HCT116 (cell line): ENCODE results near the gene POLE3. TPM values are rescaled to one million over a fixed set of nuclear protein-coding genes. Genes with fewer than 3 reads are reported as not detected.

Experiments used
- ATAC-seq: fragments of 200-7000 bp; cut with Tn5 transposase; 2 replicates; pipeline ENCODE4 v1.9.1; 2020; ENCODE audit warnings: mild to moderate bottlenecking, moderate library complexity
- BruUV-seq: library from RNA; stranded (reverse); fragments of 400-500 nt; replicated peaks from 2 replicates; lab custom pipeline; 2021; lab: Mats Ljungman, UMichigan
- CTCF ChIA-PET: fragments of 300-600 bp; sonication (Branson Sonifier 250); formaldehyde crosslinking; loops from one replicate; lab custom pipeline; 2021; ENCODE audit warnings: antibody characterized with exemption; lab: Charles Lee
- POLR2A ChIA-PET: fragments of 300-600, 350-600 bp; sonication (Branson Sonifier 250); formaldehyde crosslinking; loops from one replicate; lab custom pipeline; 2021; ENCODE audit warnings: antibody characterized with exemption; lab: Charles Lee
- RAD21 ChIA-PET, 2 experiments: fragments of 300-600 bp; sonication (Branson Sonifier 250); formaldehyde crosslinking; loops; one replicate each; lab custom pipeline; 2023; ENCODE audit warnings: low total read pairs in 2 of 2; ENCODE audit not compliant: uncharacterized antibody in 2 of 2, unreplicated experiment in 2 of 2, low non-redundant PET in 1 of 2; lab: Charles Lee
- DNase-seq: peaks from one replicate; pipeline ENCODE4 v3.0.0-alpha.2; 2010; ENCODE audit warnings: low read depth, low spot score
- H2AFZ ChIP-seq: fragments of 200-600 bp; shearing (Covaris generic), sonication (generic); 2 replicates; pipeline ENCODE4 v1.6.1; 2017; ENCODE audit warnings: low read depth, mixed run types, mixed read lengths, antibody characterized with exemption, low read length; ENCODE audit not compliant: poor library complexity, severe bottlenecking
- H3K27ac ChIP-seq: 2 replicates; pipeline ENCODE4 v1.5.1; 2012; ENCODE audit warnings: low read depth, low read length
- H3K27me3 ChIP-seq: fragments of 200-600 bp; sonication (generic); 2 replicates; pipeline ENCODE4 v1.6.1; 2016; ENCODE audit warnings: mixed run types, low read length, mixed read lengths; ENCODE audit not compliant: insufficient read depth
- H3K36me3 ChIP-seq, 2 experiments: fragments of 200-500 bp in 1 of 2; fragments of 200-600 bp in 1 of 2; sonication (Bioruptor generic) in 1 of 2; sonication (generic) in 1 of 2; 2 replicates each; pipeline versions ENCODE4 v1.5.1 to v1.6.1; 2014 to 2016; ENCODE audit warnings: low read length in 2 of 2, inconsistent platforms in 1 of 2, mixed read lengths in 1 of 2, mixed run types in 1 of 2; ENCODE audit not compliant: insufficient read depth in 2 of 2, control insufficient read depth in 1 of 2
- H3K4me1 ChIP-seq, 2 experiments: fragments of 200-600 bp in 1 of 2; sonication (generic) in 1 of 2; 2 replicates each; pipeline versions ENCODE4 v1.5.1 to v1.6.1; 2012 to 2017; ENCODE audit warnings: low read length in 2 of 2, inconsistent platforms in 1 of 2, mild to moderate bottlenecking in 1 of 2, mixed read lengths in 1 of 2, mixed run types in 1 of 2, moderate library complexity in 1 of 2; ENCODE audit not compliant: insufficient read depth in 2 of 2, control insufficient read depth in 1 of 2
- H3K4me2 ChIP-seq: fragments of 200-600 bp; sonication (generic); 2 replicates; pipeline ENCODE4 v1.6.1; 2017; ENCODE audit warnings: mixed run types, low read length, mixed read lengths
- H3K4me3 ChIP-seq, 2 experiments: fragments of 200-600 bp in 1 of 2; sonication (generic) in 1 of 2; replicated peaks in 1 of 2; 2 replicates each; pipeline ENCODE4 v1.5.1; 2011 to 2016; ENCODE audit warnings: low read length in 2 of 2, control low read depth in 1 of 2, low read depth in 1 of 2, mild to moderate bottlenecking in 1 of 2, mixed read lengths in 1 of 2, mixed run types in 1 of 2
- H3K79me2 ChIP-seq: fragments of 200-600 bp; sonication (generic); 2 replicates; pipeline ENCODE4 v1.6.1; 2017; ENCODE audit warnings: mild to moderate bottlenecking, mixed run types, low read length, moderate library complexity, mixed read lengths; ENCODE audit not compliant: insufficient read depth
- H3K9ac ChIP-seq: fragments of 200-600 bp; sonication (generic); 2 replicates; pipeline ENCODE4 v1.6.1; 2016; ENCODE audit warnings: low read length, mixed read lengths
- H3K9me2 ChIP-seq: fragments of 200-600 bp; sonication (generic), shearing (Covaris generic); 2 replicates; pipeline ENCODE4 v1.6.1; 2017; ENCODE audit warnings: mixed run types, mild to moderate bottlenecking, moderate library complexity; ENCODE audit not compliant: insufficient read depth
- H3K9me3 ChIP-seq, 2 experiments: fragments of 200-500 bp in 1 of 2; fragments of 200-600 bp in 1 of 2; sonication (Bioruptor generic) in 1 of 2; sonication (generic) in 1 of 2; 2 replicates each; pipeline ENCODE4 v1.6.1; 2014 to 2017; ENCODE audit warnings: low read length in 2 of 2, mixed read lengths in 2 of 2, inconsistent platforms in 1 of 2, low read depth in 1 of 2, mild to moderate bottlenecking in 1 of 2, mixed run types in 1 of 2, moderate library complexity in 1 of 2; ENCODE audit not compliant: control insufficient read depth in 1 of 2, insufficient read depth in 1 of 2
- H4K20me1 ChIP-seq: fragments of 200-600 bp; sonication (generic), shearing (Covaris generic); 2 replicates; pipeline ENCODE4 v1.6.1; 2017; ENCODE audit warnings: mixed run types, mild to moderate bottlenecking, moderate library complexity; ENCODE audit not compliant: insufficient read depth
- CEBPB ChIP-seq: IDR thresholded peaks from 2 replicates; pipeline ENCODE4 v1.6.1; 2012; ENCODE audit warnings: low read depth
- FOSL1 ChIP-seq: IDR thresholded peaks from 2 replicates; pipeline ENCODE4 v1.6.1; 2012; ENCODE audit warnings: low read depth
- JUND ChIP-seq: IDR thresholded peaks from 2 replicates; pipeline ENCODE4 v1.6.1; 2012
- POLR2AphosphoS5 ChIP-seq: IDR thresholded peaks from 2 replicates; pipeline ENCODE4 v1.6.1; 2011; ENCODE audit warnings: mild to moderate bottlenecking, low read depth, low read length, moderate library complexity
- RAD21 ChIP-seq: IDR thresholded peaks from 2 replicates; pipeline ENCODE4 v1.6.1; 2012; ENCODE audit warnings: low read depth, mild to moderate bottlenecking
- SRF ChIP-seq: IDR thresholded peaks from 2 replicates; pipeline ENCODE4 v1.6.1; 2012; ENCODE audit warnings: low read depth
- intact Hi-C: fragments of 100-400 bp; cut with micrococcal nuclease; formaldehyde crosslinking; loops from 2 replicates; pipeline ENCODE4 v1.10.0; 2022
- total RNA-seq: library from RNA; stranded (reverse); gene quantifications from one replicate; pipeline ENCODE4 v1.2.1, GENCODE V29; 2021; ENCODE audit not compliant: unreplicated experiment
- TF ChIP-seq, protein P1 (sequence below), 3 experiments: fragments of 200-600 bp in 1 of 3; sonication (generic) in 1 of 3; IDR thresholded peaks in 2 of 3; conservative IDR thresholded peaks in 1 of 3; 2 replicates each; pipeline ENCODE4 v1.5.1; 2012 to 2017; ENCODE audit warnings: low read depth in 2 of 3, low read length in 2 of 3, antibody characterized with exemption in 1 of 3, borderline replicate concordance in 1 of 3, control low read depth in 1 of 3, mild to moderate bottlenecking in 1 of 3, mixed read lengths in 1 of 3, mixed run types in 1 of 3, moderate library complexity in 1 of 3; ENCODE audit not compliant: insufficient read depth in 1 of 3
- TF ChIP-seq, protein P2 (sequence below): IDR thresholded peaks from 2 replicates; pipeline ENCODE4 v1.6.1; 2012

POLE3 gene
- total RNA-seq, 1 experiment from 2014 or later: 65.1 TPM

DNA sequence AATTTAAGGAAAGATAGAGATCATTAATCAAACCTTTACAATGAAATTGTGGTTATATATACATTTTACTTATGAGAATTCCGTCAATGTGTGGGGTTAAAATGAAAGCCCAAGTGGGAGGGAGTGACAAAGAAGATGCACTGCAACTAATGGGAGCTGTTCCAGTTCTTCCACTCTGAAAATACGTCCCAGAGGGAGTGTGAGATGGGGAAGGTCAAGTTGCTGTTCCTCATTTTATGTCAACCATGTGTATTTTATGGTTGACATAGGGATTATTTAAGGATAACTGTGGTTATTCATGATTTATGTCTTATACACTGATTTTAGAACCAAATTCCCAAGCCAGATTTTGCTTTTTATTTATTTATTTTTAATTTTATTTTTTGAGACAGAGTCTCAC lies 38.9 kb upstream of the POLE3 start:
- H3K9ac ChIP-seq: no peak overlapping the region

DNA sequence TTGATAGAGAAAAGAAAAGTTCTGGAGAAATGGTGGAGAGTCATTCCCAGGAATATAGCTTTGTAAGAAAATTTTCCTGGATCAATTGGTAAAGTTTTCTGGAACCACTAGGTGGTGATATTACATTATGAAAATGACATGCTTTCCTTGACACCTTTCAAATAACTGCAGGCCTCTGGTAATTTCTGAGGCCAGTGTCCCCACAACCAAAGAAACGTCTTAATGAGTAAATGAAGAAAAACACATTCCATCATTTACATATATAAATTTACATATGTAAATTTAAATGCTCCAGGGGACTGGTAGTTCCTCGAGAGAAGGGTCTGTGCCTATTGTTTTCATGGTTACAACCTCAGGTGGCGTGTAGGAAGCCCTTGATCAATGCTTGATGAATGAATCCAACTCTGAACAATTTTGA lies 35.9 kb upstream of the POLE3 start:
- intact Hi-C loops: loop anchor here (2.0 kb wide), 2 partner anchors 144 to 212 kb away; no protein-coding TSS in a partner anchor
- TF ChIP-seq POLR2AphosphoS5 (no peak), RAD21 (peak; percentile 90)
- TF ChIP-seq, protein P1, sequence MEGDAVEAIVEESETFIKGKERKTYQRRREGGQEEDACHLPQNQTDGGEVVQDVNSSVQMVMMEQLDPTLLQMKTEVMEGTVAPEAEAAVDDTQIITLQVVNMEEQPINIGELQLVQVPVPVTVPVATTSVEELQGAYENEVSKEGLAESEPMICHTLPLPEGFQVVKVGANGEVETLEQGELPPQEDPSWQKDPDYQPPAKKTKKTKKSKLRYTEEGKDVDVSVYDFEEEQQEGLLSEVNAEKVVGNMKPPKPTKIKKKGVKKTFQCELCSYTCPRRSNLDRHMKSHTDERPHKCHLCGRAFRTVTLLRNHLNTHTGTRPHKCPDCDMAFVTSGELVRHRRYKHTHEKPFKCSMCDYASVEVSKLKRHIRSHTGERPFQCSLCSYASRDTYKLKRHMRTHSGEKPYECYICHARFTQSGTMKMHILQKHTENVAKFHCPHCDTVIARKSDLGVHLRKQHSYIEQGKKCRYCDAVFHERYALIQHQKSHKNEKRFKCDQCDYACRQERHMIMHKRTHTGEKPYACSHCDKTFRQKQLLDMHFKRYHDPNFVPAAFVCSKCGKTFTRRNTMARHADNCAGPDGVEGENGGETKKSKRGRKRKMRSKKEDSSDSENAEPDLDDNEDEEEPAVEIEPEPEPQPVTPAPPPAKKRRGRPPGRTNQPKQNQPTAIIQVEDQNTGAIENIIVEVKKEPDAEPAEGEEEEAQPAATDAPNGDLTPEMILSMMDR (IDR thresholded peaks at IDR 0.05 in 2 of 3, conservative IDR thresholded peaks at IDR 0.05 in 1 of 3; ENCODE audit: borderline replicate concordance in 1 of 3, insufficient read depth in 1 of 3, low read depth in 2 of 3, low read length in 2 of 3): peak; percentile 43 to 86 (median 67)
- ATAC-seq: peak; percentile 76
- Histone ChIP-seq H3K79me2 (no peaks in the 10 kb centered on the region), H4K20me1 (no peaks in the 10 kb centered on the region), H3K27me3 (no peaks in the 10 kb centered on the region), H3K36me3 (no peaks in the 10 kb centered on the region), H3K4me3 (no peak overlapping the region), H3K9me3 (no peaks in the 10 kb centered on the region), H3K9ac (no peak overlapping the region), H3K9me2 (no peaks in the 10 kb centered on the region), H3K4me2 (no peak overlapping the region), H3K4me1 (no peaks in the 10 kb centered on the region), H3K27ac (no peak overlapping the region), H2AFZ (no peak overlapping the region)
- RAD21 ChIA-PET: interaction anchor here (0.8 to 2.2 kb wide), 8 partner anchors 9 to 212 kb away, joined by 3 to 24 read pairs (median 8); no protein-coding TSS in a partner anchor
- DNase-seq: peak; percentile 31
- POLR2A ChIA-PET: no interaction called here
- BruUV-seq: no TSS peak
- CTCF ChIA-PET: interaction anchor here (0.6 to 4.4 kb wide), 16 partner anchors 9 to 225 kb away, joined by 3 to 159 read pairs (median 4); partner anchors contain the start of genes CDC26, FKBP15, PRPF4 and RGS3

More for the DNA sequence above, 38.9 kb upstream of the POLE3 start:
- Histone ChIP-seq H3K4me2 (no peak overlapping the region), H4K20me1 (no peaks in the 10 kb centered on the region), H3K4me3 (no peak overlapping the region), H3K27me3 (no peaks in the 10 kb centered on the region), H3K9me2 (no peaks in the 10 kb centered on the region), H3K27ac (no peak overlapping the region), H3K79me2 (no peaks in the 10 kb centered on the region), H3K9me3 (no peaks in the 10 kb centered on the region), H2AFZ (no peak overlapping the region), H3K36me3 (no peaks in the 10 kb centered on the region), H3K4me1 (peaks cover 0 to 2% of the 10 kb centered on the region in 2 experiments; a peak in 2 of 4 replicates)
- ATAC-seq (no peak), DNase-seq (no peak)
- no peak for TF ChIP-seq FOSL1
- no peak for TF ChIP-seq CEBPB
- TF ChIP-seq SRF: no peak
- TF ChIP-seq, protein P2, sequence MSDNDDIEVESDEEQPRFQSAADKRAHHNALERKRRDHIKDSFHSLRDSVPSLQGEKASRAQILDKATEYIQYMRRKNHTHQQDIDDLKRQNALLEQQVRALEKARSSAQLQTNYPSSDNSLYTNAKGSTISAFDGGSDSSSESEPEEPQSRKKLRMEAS: no peak
- no peak for TF ChIP-seq JUND
- POLR2A ChIA-PET: no interaction called here
- no TSS peak for BruUV-seq
- CTCF ChIA-PET: no interaction called here
- RAD21 ChIA-PET: no interaction called here
- intact Hi-C loops: no loop called here
